EL (cell line): Measurements from ENCODE around the gene RAB21.
A peak's percentile ranks its signal among the peaks of the same experiment; 100 is the strongest.
"Not testable (repeated sequence)": the region's sequence is repeated elsewhere in the genome, so short reads cannot be mapped to it uniquely, and the experiment has no call there.

Experiments
- DNase-seq: peaks from one replicate; pipeline ENCODE4 v3.0.0-alpha.2; 2016

Gene RAB21

GRCh38 chr12:71804505-71804904, 49.8 kb downstream of the RAB21 start:
- DNase-seq, result no peak

GRCh38 chr12:71810921-71811320, 56.3 kb downstream of the RAB21 start:
- DNase-seq, result no peak

- not testable (repeated sequence) for DNase-seq
These were observed 60.6 kb downstream of the RAB21 start for GRCh38 chr12:71815242-71815641.

- DNase-seq, result not testable (repeated sequence)
These were observed 67.4 kb downstream of the RAB21 start for GRCh38 chr12:71822088-71822487.

- no peak for DNase-seq
These were observed 74.2 kb downstream of the RAB21 start for GRCh38 chr12:71828813-71829212.

- DNase-seq, result no peak
These were observed 82.7 kb downstream of the RAB21 start for GRCh38 chr12:71837356-71837755.

- no peak for DNase-seq
These were observed 83.6 kb downstream of the RAB21 start for GRCh38 chr12:71838231-71838630.

- DNase-seq, result no peak
These were observed 84.0 kb downstream of the RAB21 start for GRCh38 chr12:71838676-71839075.

GRCh38 chr12:71840231-71840847, 85.7 kb downstream of the RAB21 start:
- DNase-seq, result peak; percentile 78

GRCh38 chr12:71846322-71846940, 91.8 kb downstream of the RAB21 start:
- peak; percentile 30 for DNase-seq

- no peak for DNase-seq
These were observed 93.5 kb downstream of the RAB21 start for GRCh38 chr12:71848212-71848611.

GRCh38 chr12:71849109-71849851, 94.6 kb downstream of the RAB21 start:
- DNase-seq, result no peak
